HG02938 (cell line): Measurements from ENCODE around the gene NSMCE1.

Experiments used
- ATAC-seq: cut with Tn5 transposase; IDR thresholded peaks from one replicate; pipeline ENCODE4 v1.9.1; 2021; ENCODE audit warnings: mild to moderate bottlenecking, moderate library complexity; ENCODE audit not compliant: unreplicated experiment

NSMCE1 gene

GRCh38 chr16:27232901-27233625 is 35.5 kb downstream of the NSMCE1 start:
- no peak for ATAC-seq

GRCh38 chr16:27232061-27232900 is 36.3 kb downstream of the NSMCE1 start:
- peak; percentile 45 for ATAC-seq

- peak; percentile 6 for ATAC-seq
Measured at GRCh38 chr16:27231692-27232060, 36.9 kb downstream of the NSMCE1 start.

- no peak for ATAC-seq
Measured at GRCh38 chr16:27230562-27231001, 38.0 kb downstream of the NSMCE1 start.

- ATAC-seq, result no peak
Measured at GRCh38 chr16:27229891-27230470, 38.6 kb downstream of the NSMCE1 start.

- ATAC-seq, result no peak
Measured at GRCh38 chr16:27228621-27229501, 39.7 kb downstream of the NSMCE1 start.

GRCh38 chr16:27228045-27228444 is 40.5 kb downstream of the NSMCE1 start:
- no peak for ATAC-seq

- no peak for ATAC-seq
Measured at GRCh38 chr16:27226976-27227705, 41.4 kb downstream of the NSMCE1 start.

- no peak for ATAC-seq
Measured at GRCh38 chr16:27226476-27226875, 42.1 kb downstream of the NSMCE1 start.

- ATAC-seq, result no peak
Measured at GRCh38 chr16:27225536-27226360, 42.8 kb downstream of the NSMCE1 start.

- no peak for ATAC-seq
Measured at GRCh38 chr16:27224741-27225300, 43.8 kb downstream of the NSMCE1 start.

- ATAC-seq, result no peak
Measured at GRCh38 chr16:27224271-27224737, 44.3 kb downstream of the NSMCE1 start.

- no peak for ATAC-seq
Measured at GRCh38 chr16:27223701-27224100, 44.9 kb downstream of the NSMCE1 start.

- no peak for ATAC-seq
Measured at GRCh38 chr16:27223226-27223610, 45.4 kb downstream of the NSMCE1 start.

- ATAC-seq, result no peak
Measured at GRCh38 chr16:27222249-27223225, 46.0 kb downstream of the NSMCE1 start.

GRCh38 chr16:27221576-27222248 is 46.9 kb downstream of the NSMCE1 start:
- no peak for ATAC-seq

GRCh38 chr16:27220991-27221390 is 47.6 kb downstream of the NSMCE1 start:
- no peak for ATAC-seq
